Tibial nerve (tissue), 4 donors: ENCODE results near the gene XYLT1.

Source experiments
- EP300 ChIP-seq, 2 donors: sonication (generic); formaldehyde crosslinking; IDR thresholded peaks; one replicate each; pipeline ENCODE4 v1.6.1; 2017; ENCODE audit warnings: antibody characterized with exemption in 2 of 2, mild to moderate bottlenecking in 1 of 2
- POLR2A ChIP-seq, 2 donors: fragments of 450-650 bp; IDR thresholded peaks; one replicate each; pipeline ENCODE4 v1.6.1; 2017; ENCODE audit warnings: antibody characterized with exemption in 2 of 2, mild to moderate bottlenecking in 2 of 2, moderate library complexity in 2 of 2
- TF ChIP-seq, protein P1 (sequence below), 5 experiments: fragments of 200-600 bp in 3 of 5; fragments of 450-650 bp in 2 of 5; sonication (generic) in 3 of 5; IDR thresholded peaks; one replicate each; pipeline ENCODE4 v1.5.1; 2016 to 2019; ENCODE audit warnings: antibody characterized with exemption in 5 of 5, mild to moderate bottlenecking in 3 of 5, moderate library complexity in 2 of 5

DNA sequence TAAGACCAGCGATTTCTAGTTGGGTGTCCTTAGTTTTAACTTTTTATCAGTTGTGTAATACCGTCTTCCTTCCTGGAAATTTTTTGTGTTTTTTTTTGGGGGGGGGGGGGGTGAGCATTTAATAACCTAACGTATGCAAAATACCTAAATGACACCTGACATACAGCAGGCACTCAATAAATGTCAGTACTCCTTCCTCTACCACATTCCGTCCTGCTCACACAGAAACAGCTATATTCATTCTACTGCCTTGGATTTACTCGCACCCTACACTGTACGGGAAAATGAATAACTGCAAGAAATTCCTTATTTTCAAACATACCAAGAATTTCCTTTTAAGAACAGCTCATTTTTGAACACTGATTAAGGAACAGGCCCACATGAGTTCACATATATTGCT is 5.3 kb downstream of the XYLT1 start:
- TF ChIP-seq, protein P1, sequence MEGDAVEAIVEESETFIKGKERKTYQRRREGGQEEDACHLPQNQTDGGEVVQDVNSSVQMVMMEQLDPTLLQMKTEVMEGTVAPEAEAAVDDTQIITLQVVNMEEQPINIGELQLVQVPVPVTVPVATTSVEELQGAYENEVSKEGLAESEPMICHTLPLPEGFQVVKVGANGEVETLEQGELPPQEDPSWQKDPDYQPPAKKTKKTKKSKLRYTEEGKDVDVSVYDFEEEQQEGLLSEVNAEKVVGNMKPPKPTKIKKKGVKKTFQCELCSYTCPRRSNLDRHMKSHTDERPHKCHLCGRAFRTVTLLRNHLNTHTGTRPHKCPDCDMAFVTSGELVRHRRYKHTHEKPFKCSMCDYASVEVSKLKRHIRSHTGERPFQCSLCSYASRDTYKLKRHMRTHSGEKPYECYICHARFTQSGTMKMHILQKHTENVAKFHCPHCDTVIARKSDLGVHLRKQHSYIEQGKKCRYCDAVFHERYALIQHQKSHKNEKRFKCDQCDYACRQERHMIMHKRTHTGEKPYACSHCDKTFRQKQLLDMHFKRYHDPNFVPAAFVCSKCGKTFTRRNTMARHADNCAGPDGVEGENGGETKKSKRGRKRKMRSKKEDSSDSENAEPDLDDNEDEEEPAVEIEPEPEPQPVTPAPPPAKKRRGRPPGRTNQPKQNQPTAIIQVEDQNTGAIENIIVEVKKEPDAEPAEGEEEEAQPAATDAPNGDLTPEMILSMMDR (IDR thresholded peaks at IDR 0.05): no peak
- TF ChIP-seq EP300 (IDR thresholded peaks at IDR 0.05) (no peak), POLR2A (IDR thresholded peaks at IDR 0.05) (no peak)
